ENCODE measurements around the gene SLC47A1. TPM values are rescaled to one million over a fixed set of nuclear protein-coding genes. Genes with fewer than 3 reads are reported as not detected.

Gene SLC47A1
- total RNA-seq, 2 donors from 2014 or later = not detected

DNA sequence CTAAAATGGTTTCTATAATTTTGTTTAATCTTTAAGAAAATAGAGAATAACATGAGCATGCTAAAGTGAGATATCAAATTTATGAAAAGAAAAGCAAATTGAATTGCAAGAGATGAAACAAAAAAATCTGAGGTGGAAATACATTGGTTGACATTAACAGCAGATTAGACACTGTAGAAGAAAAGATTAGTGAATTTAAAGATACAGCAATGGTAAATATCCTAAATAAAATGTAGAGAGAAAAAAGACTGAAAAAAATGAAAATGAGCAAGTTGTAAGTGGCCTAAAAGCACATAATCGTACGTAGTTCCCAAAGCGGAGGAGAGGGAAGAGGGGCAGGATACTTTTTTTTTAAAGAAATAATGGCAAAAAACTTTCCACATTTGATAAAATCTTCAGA lies 84.4 kb downstream of the SLC47A1 start:
- ATAC-seq = no peak
- Mint-ChIP-seq H3K4me3 (no peak overlapping the region), H3K4me1 (ENCODE audit: low read depth in 2 of 2) (peaks cover 0 to 9% of the 10 kb centered on the region in 2 donors), H3K27ac (no peak overlapping the region), H3K36me3 (peaks cover 36% of the 10 kb centered on the region), H3K27me3 (peaks cover 0 to 2% of the 10 kb centered on the region in 2 donors), H3K9me3 (peaks cover 15% of the 10 kb centered on the region)
- no peak for DNase-seq (ENCODE audit: low spot score)

DNA sequence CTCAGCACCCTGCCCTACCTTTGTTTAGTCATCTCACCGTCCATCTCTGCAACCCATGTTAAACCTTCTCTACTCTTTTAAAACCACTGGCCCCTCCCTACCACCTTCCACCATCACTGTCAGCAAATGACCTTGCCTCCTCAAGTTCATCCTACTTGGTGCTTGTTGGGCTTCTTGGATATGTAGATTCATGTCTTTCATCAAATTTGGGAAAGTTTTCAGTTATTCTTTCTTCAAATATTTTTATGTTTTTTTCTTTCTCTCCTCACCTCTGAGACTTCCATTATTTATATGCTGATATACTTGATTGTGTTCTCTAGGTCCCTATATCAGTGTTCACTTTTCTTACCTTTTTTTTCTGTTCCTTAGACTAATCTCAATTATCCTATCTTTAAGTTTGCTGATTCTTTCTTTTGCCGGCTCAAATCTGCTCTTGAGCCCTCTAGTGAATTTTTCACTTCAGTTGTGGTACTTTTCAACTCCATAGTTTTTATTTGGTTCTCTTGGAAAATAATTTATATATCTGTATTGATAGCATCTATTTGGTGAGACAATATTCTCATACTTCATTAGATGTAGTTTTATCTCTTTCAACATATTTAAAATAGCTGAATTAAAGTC lies 86.2 kb downstream of the SLC47A1 start:
- H3K4me1 Mint-ChIP-seq (ENCODE audit: low read depth in 2 of 2) = peaks cover 0 to 6% of the 10 kb centered on the region in 2 donors
- peaks cover 15% of the 10 kb centered on the region for H3K9me3 Mint-ChIP-seq
- no peak overlapping the region for H3K27ac Mint-ChIP-seq
- no peak overlapping the region for H3K4me3 Mint-ChIP-seq
- DNase-seq (ENCODE audit: low spot score) (no peak), ATAC-seq (no peak)
- peaks cover 36% of the 10 kb centered on the region for H3K36me3 Mint-ChIP-seq
- peaks cover 6 to 9% of the 10 kb centered on the region in 2 donors for H3K27me3 Mint-ChIP-seq

DNA sequence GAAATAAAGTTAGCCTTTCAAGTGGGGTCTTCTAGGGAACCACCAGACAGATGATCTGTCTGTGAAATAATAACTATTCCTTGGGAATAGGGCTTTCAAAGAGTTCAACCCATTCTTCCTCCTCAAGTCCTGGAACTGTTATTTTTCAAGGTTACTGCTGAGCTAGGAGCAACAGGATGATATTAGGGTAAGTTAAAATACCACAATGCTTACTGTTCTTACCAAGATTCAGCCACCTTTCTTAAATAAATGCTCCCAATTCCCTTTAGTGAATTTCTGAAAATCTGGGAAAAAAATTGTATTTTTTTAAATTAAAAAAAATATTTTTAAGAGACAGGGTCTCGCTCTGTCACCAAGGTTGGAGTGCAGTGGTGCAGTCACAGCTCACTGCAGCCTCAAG lies 88.0 kb downstream of the SLC47A1 start:
- Mint-ChIP-seq H3K9me3 (peaks cover 15% of the 10 kb centered on the region), H3K4me3 (no peak overlapping the region), H3K36me3 (peaks cover 35% of the 10 kb centered on the region), H3K27ac (no peak overlapping the region), H3K4me1 (ENCODE audit: low read depth in 2 of 2) (peaks cover 0 to 6% of the 10 kb centered on the region in 2 donors), H3K27me3 (peaks cover 9 to 10% of the 10 kb centered on the region in 2 donors)
- DNase-seq (ENCODE audit: low spot score) (no peak), ATAC-seq (no peak)

DNA sequence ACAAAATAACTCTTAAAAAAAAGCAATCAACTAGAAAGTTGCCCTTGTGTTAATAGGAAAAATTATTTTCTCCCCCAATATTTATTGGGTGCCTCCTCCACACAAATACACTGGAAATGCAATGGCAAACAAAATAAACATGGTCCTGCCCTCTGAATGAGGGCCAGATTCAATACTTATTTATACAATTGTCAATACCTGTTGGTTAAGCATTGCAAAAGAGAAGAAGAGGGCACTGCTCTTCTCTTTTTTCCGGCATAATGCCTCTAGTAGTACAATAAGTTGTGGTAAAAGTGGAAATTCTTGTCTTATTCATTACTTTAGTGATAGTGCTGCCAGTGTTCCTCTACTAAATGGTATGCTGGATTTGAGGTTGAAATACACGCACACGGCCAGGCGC lies 92.4 kb downstream of the SLC47A1 start:
- Mint-ChIP-seq H3K27ac (no peak overlapping the region), H3K27me3 (peaks cover 10 to 11% of the 10 kb centered on the region in 2 donors), H3K9me3 (no peaks in the 10 kb centered on the region), H3K4me1 (ENCODE audit: low read depth in 2 of 2) (no peaks in the 10 kb centered on the region), H3K36me3 (no peaks in the 10 kb centered on the region), H3K4me3 (no peak overlapping the region)
- no peak for DNase-seq (ENCODE audit: low spot score)
- ATAC-seq = no peak

Other genes starting within 250 kb of the SLC47A1 start
- 1 to 10 TPM; 2.2 to 4.9 TPM for gene B9D1, start 171.1 kb upstream of the SLC47A1 start, total RNA-seq
- 10 to 100 TPM; 28.7 to 29.8 TPM for gene MAPK7, start 155.4 kb upstream of the SLC47A1 start, total RNA-seq
- not detected for gene MFAP4, start 146.7 kb upstream of the SLC47A1 start, total RNA-seq
- 1 to 10 TPM in 1 of 2 donors, under 1 TPM in 1; 0.14 to 1.1 TPM for gene RNF112, start 122.6 kb upstream of the SLC47A1 start, total RNA-seq
- 10 to 100 TPM; 22.3 to 31.6 TPM for gene ALDH3A2, start 114.9 kb downstream of the SLC47A1 start, total RNA-seq
- gene SLC47A2, start 182.7 kb downstream of the SLC47A1 start, total RNA-seq = not detected
- not detected for gene ALDH3A1, start 214.4 kb downstream of the SLC47A1 start, total RNA-seq

Measured in natural killer cell treated with Interleukin-12 subunit alpha and Interleukin-12 subunit beta and Interleukin-15 and Interleukin-18, amount 100 ng/mL, for 72 hours (primary cell).